DMS79 treated with DMSO at 0.1 percent for 48 hours (cell line): ENCODE measurements around the gene ANXA1.
"Not testable (repeated sequence)": the region's sequence is repeated elsewhere in the genome, so short reads cannot be mapped to it uniquely, and the experiment has no call there.

Source experiments
- DNase-seq: peaks from one replicate; lab custom pipeline; 2025; lab: John Stamatoyannopoulos, UW

Gene ANXA1, protein sequence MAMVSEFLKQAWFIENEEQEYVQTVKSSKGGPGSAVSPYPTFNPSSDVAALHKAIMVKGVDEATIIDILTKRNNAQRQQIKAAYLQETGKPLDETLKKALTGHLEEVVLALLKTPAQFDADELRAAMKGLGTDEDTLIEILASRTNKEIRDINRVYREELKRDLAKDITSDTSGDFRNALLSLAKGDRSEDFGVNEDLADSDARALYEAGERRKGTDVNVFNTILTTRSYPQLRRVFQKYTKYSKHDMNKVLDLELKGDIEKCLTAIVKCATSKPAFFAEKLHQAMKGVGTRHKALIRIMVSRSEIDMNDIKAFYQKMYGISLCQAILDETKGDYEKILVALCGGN

DNA sequence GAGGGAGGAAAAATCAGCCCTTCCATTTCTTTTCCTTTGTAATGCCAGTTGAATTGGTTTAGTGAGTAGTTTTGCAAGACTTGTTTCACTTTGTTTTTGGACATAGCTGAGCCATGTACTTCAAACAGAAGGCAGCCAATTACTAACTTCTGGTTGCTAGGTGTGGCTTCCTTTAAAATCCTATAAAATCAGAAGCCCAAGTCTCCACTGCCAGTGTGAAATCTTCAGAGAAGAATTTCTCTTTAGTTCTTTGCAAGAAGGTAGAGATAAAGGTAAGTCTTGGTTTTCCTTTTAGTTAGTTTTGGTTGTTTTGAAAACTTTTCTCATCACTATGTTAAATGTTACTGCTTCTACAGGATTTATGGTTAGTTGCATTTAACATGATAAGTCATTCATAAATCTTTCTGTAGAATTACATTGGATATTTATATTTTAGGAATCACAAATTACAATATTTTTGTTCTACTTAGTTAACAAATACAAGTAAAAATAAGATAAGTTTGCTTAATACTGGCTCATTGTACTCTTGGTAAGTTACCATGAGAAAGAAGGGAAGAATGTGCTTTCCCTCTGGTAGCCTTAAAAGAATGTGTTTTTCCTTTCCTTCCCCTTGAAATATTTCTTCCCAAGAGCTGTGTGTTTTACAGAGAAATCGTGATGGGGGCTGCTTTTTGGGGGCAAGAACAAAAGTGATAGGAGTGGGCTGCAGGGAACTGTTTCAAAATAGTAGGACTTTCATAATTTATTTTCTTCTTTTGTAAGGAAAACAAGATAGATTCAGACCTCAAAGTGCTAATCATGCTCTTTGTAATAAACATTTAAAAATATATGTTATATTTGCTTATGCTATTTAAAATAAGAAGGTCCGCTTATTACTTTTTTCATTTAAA, at the start of gene ANXA1:
ANXA1 (plus strand) TSS at position 213 of the 890 bp plus-strand sequence. CDS start 6,671 bp downstream, outside the sequence.
- DNase-seq, result no peak

DNA sequence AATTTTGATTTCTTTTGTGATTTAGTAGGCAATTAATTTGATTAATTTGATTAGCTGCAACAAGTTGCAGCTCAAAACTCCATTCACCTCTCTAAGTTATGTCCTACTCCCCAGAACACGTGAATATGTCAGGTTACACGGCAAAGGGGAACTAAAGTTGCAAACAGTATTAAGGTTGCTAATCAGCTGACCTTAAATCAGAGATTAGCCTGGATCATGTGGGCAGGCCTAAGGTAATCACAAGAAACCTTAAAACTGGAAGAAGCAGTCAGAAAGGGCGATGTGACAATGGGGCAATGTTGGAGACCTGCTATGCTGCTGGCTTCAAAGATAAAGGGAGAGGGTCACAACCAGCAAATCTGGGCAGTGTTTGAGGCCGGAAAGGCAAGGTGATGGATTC, 47.3 kb upstream of the ANXA1 start:
- no peak for DNase-seq

DNA sequence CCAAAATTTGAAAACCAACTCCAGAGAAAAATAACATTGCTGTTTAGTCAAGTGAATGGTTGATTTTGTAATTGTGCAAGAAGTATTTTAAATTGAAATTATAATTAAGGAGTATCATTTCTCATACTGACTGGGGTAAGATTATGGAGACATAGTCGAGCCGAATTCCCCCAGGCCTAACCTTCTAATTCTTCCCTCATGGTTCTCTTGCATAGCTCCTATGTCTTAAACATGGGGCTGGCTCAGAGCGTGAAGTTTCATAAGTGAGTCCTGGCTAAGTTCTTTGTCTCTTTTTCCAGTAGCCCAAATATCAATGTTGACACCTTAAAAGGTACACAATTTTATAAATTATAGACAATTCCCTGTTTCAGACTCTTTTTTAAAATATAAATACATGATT, 46.7 kb upstream of the ANXA1 start:
- DNase-seq, result no peak

DNA sequence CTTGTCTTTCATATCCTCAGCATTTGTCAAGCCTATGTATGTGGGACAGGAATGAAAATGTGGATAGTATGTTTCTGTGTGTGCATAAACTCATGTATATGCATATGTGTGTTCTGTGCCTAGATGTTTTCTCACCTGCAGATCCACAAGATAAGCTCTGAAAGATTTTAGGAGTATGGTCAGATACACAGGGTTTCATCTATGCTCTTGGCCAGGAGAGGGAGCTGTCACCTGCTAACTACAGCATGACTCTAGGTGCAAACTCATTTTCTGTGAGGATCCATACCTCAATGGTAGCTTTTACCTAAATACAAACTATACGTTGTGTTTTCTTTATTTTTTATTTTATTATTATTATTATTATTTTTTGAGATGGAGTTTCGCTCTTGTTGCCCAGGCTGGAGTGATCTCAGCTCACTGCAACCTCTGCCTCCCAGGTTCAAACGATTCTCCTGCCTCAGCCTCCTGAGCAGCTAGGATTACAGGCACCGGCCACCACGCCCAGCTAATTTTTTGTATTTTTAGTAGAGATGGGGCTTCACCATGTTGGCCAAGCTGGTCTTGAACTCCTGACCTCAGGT, 44.1 kb upstream of the ANXA1 start:
- DNase-seq, result not testable (repeated sequence)

DNA sequence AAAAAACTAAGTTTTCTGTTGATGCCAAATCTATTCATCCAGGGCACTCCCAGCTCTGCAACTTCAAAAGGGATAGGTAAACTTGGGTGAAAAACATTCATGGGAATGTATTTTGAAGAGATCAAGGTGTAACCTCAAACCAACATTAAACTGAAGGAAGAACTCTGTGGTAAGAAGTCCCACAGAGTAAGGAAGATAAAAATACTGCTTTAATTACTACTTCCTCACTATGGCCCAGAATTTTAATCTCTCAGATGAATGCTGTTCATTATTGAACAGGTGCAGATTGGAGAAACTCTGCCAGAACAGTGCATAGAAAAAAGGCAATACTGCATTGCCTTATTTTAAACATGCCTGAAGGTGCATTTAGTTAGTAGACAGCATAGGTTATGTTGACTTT, 37.6 kb upstream of the ANXA1 start:
- no peak for DNase-seq

DNA sequence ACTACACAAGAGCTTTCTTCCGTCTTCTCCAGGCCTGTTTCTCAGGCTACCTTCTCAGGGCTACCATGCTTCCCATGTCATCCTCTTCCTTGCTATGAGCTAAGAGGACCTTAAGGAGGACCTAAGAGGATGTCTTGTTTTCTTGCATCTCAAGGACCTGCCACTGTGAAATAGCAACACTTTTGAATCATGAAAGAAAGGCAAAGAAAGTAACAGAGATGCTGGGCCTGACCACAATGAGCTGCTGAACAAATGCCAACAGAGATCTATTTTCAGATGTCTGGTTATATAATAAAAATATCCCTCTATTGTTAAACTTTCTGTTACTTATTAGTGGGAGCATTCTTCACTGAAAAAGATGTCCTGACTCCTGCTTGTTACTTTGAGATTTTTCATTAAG, 36.7 kb upstream of the ANXA1 start:
- no peak for DNase-seq

DNA sequence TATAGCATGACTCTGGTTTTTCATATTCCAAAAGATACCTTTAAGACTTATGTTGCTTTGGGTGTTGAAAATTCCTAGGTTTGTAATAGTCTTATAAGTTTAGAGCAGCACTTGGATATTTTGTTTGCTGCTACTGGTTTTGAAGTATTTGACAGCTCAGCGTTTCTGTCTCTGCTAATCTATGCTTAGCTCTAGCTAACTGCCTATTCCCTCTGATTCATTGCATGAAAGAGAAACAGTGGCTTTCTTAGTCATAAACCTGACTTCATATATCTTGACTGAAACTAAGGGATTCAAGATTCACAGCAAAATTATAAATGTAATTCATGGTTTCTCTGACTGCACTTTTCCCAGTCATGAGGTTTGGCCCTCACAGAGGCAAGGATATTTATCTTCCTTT, 35.6 kb upstream of the ANXA1 start:
- no peak for DNase-seq

DNA sequence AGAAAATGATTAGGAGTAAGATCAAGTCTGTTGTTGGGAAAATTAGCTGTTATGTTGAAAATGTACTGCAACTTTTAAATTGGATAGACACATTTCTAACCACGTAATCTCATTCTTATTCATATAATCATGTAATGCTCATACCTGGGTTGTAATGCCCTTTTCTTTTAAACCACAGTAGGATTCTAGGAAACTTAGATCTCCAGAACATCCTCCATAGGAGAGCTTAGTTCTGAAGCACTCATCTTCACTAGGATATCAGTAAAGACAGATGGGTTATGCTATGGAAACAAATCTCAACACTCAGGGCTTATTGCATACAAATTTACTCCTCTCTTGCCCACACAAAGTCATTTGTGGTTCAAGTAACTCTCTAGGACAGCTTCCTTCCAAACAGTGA, 34.8 kb upstream of the ANXA1 start:
- no peak for DNase-seq

DNA sequence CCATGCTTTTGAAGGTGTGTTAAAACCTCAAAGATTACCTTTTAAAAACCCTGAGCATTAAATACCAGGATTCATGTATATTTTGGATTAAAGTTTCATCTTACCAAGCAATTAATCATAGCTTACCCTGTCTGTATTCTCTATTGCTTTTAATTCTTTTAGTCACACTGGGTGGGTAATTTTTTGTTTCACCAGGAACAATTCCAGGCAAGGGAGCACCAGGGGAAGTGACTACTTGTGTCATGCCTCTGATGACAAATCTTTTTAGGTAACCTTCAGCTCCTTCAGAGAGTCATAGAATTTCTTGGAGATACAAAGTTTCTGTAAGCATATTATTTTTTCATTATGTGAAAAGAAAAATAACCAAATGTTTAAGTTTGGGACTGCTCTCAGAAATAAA, 33.4 kb upstream of the ANXA1 start:
- DNase-seq, result no peak

DNA sequence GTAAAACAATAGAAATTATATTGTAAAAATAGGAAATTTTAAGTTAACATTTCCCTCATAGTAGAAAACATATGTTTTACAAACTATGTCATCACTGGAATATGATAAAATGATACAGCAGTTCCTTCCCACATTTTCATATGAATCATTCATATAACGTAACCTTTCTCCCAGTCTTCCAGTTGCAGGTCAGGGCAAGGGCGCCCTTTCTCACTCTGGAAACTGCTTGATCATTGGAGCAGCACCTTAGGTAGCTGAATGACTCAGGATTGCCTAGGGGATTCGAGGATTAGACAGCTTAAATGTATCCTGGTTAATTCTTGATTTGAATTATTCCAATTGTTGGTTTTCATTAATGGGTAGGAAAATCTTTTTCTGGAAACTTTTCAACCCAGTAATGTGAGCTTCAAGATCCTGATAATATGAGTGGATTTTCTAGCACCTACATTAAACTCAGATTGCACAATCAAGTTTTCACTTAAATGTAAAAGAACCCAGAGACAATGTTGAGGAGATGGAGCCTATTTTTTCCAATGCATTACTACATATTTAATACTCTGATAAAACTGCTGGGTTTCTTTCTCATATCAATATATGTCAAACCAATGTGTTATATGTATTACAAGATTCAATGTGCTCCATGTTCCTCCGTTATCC, 32.6 kb upstream of the ANXA1 start:
- DNase-seq, result no peak

DNA sequence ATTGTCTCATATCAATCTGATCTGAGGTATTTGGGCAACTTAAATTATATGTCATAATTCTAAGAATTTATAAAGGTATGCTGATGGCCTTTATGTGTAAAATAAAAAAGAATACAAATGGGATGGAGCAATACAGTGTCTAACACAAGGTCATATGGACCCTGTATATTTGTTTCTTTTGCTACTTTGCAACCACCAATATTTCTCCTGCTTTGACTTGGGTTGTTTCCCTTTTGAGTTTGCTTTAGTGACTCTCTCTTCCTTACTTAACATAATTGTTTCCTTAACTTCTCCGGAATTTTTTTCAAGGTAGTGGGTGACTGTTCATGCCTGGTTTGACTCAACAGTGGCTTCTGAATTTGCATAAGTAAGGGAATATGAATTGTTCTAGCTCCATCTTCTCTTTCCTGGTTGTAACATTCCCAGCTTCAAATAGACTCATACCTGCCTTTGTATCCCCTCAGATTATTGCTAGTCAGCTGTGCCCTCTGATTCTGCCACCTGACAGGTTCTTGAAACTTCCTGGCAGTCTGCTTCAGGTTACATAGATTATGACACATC, 30.2 kb upstream of the ANXA1 start:
- no peak for DNase-seq

DNA sequence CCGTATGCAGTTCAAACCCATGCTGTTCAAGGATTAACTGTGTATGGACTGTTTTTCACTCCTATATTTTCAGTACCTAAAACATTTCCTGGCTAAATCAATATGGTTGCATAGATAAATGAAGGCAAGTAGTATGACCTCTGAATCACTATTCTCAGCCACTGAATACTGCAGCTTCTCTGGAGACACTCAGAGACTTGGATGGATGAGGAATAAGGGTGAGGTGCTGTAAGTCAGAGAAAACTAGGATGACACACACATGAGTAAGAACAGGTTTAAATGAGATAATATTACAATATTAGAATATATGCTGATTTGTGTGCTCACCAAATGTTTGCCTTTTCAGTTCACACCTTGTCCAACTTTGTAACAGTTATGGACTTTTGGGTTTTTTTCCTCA, 26.0 kb upstream of the ANXA1 start:
- DNase-seq, result no peak

DNA sequence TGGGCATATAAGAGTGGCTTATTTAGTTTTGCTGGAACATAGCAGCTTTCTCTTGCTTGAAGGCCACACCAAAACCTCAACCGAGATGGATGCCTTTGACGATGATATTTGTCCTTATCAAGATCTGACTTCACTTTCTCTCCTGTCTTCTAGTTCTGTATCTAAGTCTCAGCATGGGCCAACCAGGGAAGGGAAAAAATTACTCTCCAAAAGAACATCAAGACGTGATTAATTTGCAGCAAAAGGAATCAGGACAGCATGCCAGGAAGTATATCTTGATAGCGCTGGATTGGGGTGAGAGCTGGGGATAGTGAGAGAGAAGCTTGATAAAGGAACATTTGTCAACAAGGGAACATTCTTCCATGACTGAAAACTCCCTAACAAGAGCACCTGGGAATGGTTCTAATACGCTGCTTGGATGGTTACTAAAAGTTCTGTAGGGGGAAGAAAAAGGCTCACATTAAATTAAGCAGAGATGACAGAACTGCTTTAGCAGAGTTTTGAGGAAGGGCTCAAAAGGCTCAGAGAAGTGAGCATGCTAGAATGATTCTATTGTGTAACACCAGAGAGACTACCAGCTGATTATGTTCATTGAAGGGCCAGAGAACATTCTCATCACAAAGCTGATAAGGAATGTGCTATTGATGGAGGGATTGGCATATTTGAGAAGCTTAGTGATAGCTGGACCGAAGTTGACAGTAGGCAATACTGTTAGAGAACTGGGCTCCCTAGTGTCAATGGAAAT, 21.6 kb upstream of the ANXA1 start:
- DNase-seq, result no peak

DNA sequence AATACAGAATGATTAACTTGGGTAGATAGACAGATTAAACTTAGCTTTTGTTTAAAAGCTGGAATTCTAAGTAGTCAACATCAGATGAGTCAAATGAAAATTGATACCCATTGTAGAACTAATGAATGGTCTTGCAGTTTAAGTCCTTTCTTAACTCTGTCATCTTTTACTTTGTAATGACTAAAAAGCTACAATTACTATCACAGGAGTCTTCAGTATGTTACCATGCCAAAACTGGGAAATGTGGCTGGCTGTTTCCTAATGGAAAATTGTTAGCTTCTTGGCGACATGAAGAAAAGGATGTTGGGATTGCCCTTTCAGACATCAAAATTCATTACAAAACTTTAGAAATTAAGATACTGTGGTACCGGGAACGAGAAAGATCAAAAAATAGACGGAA, 20.2 kb upstream of the ANXA1 start:
- DNase-seq, result no peak

DNA sequence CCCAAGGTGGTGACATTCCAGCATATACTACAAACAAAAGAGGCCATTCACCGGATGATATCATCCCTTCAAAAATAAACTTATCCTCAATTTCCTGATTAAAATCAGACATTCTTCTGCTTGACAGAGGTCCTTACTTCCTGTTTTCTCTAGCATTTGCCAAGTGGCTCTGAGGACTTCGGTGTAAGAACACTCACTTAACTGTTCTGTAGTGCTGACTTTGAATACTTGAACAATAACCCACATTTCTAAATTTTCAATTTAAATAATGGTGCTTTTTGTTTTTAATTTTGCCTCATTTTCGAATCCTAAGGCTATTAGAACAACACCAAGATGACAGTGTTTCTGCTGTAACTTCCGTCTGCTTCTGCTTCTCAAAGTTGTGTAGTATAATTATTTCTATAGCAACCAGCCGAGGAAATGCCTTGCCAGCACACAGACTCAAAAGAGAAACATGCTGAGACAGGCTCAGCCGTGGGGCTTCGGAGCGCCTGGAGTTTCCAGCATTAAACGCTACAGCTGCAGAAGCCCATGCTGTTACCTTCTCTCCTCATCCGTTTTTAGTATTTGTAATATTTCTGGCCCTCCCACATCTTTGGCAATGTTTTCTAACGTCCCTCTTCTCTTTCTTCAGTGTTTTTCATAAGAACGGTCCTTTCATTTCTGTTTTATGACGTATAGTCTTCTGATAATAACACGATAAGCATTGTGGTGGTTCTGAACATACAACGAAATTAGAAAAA, 19.5 kb upstream of the ANXA1 start:
- no peak for DNase-seq

DNA sequence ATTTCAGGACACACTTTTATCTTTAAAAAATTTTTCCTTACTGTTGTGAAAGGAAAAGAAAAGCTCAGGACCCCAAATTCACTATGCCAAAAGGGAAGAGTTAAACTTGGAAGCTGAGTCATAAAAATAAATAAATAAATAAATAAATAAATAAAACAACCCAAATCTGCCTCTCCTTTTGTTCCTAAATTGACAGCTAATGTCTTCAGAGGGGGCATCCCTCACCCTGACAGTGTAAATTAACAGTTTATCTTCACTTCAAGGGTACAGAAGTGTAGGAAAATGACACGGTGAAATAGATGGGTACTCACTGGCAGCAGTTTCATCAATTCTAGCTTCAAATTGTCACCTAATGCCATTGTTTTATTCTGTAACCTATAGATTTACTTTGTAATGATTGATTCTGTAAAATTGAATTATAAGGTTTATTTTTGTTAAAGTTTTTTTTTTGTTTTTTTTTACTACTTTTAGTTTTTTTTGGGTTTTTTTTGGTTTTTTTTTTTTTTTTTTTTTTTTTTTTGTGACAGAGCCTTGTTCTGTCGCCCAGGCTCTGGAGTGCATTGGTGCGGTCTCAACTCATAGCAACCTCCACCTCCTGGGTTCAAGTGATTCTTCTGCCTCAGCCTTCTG, 18.5 kb upstream of the ANXA1 start:
- no peak for DNase-seq

DNA sequence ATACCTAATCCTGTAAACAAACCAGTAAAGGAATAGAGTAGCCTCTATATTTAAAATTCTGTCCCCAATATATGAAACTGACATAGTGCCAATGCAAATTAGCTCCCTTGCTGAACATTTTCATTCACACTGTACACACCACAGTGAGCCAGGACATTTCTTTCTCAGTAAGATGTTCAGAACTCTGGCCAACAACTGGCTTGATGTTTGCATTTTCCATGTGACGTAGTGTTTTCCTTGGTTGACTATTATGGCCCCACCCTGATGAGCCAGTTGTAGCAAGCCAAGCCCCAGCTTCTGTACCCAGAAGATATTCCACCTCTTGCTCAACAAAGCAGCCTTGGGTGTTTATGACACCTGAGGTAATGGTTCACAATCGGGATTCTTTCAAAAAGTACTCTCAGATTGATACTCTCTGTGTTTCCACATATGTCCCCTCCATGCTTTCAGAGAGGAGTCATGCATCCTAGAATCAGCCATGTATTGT, 17.7 kb upstream of the ANXA1 start:
- no peak for DNase-seq

DNA sequence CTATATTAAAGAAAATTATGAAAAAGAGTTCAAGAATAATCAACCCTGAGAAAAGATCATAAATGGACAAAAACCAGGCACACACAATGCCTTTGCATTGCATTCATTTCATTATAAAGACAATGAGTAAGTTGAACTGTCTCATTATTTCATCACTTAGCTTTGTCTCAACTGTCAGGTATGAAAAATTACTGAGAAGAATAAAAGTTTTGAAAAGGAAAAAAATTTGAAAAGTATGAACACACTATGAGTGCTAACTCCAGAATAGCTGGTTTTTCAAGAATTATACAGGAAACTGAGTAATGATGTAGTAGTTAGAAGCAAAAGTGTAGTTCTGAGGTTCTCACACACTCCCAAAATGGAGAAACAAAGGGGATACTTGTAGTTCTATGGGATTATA, 16.3 kb upstream of the ANXA1 start:
- DNase-seq, result no peak

DNA sequence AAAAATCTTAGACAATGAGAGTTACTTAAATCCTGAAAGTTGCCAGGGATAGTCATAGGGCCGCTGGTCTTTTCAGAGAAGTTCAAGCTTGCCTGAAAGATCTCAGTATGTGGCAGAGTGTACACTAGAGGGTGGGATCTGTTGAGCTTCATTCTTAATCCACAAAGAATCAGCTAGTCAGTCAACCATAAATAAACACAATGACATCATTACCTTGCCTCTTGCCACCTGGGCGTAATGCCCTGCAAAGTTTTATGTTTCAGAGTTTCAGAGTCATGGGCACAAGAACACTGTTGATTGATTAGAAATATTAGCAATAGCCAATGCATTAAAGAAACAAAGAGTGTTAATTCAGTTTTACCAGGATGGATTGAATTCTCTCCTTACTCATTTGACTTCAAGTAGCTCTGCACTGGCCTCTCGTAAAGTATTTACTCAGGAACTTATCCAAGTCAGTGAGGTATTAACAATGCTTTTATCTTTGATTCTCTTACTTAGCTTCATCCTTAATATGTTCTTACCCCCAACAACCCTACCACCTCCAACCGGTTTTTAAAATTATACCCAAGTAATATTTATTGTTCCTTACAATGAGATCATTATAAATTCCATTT, 14.3 kb upstream of the ANXA1 start:
- no peak for DNase-seq

DNA sequence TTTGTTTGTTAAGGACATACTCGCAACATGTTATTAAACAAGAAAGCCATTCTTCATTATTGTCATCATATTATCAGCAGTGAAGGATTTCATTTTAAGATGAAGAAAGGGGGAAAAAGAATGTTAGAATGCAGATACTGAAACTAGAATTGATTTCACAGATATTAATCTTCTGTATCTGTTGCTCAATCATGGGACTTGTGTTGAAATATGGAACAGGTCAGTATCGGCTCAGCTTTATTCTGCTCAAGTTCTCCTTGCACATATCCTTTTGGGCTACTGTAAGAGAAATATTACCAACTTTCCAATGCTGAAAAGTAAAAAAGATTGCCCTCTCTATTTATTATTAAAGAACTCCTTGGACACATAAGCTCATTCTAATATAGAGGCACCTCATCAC, 13.8 kb upstream of the ANXA1 start:
- no peak for DNase-seq
